ENCODE data around the gene PLPP7.

GRCh38 chr9:131310833-131311554 lies 21.5 kb downstream of the PLPP7 start:
- TF ChIP-seq MAX (IDR thresholded peaks at IDR 0.05; ENCODE audit: low read depth, low read length) (no peak), CTCF (IDR thresholded peaks at IDR 0.05; ENCODE audit: low read depth, low read length) (no peak)
